WTC11 (cell line): Measurements from ENCODE around the gene NAXD.

Experiments used
- CREB1 ChIP-seq: sonication (generic); formaldehyde crosslinking; IDR thresholded peaks from 2 replicates; pipeline ENCODE4 v1.8.0; 2023; ENCODE audit warnings: mild to moderate bottlenecking, missing genetic modification reagents
- IRF2 ChIP-seq: sonication (generic); formaldehyde crosslinking; IDR thresholded peaks from 2 replicates; pipeline ENCODE4 v1.8.0; 2022; ENCODE audit warnings: low read depth, missing genetic modification reagents, borderline replicate concordance
- MYBL2 ChIP-seq: sonication (generic); formaldehyde crosslinking; IDR thresholded peaks from 2 replicates; pipeline ENCODE4 v1.8.1; 2023; ENCODE audit warnings: mild to moderate bottlenecking, moderate library complexity, missing genetic modification reagents
- SMAD3 ChIP-seq: sonication (generic); formaldehyde crosslinking; IDR thresholded peaks from 2 replicates; pipeline ENCODE4 v1.8.0; 2022; ENCODE audit warnings: missing genetic modification reagents, mild to moderate bottlenecking, borderline replicate concordance
- TEAD4 ChIP-seq: sonication (generic); formaldehyde crosslinking; IDR thresholded peaks from 2 replicates; pipeline ENCODE4 v1.8.0; 2022; ENCODE audit warnings: mild to moderate bottlenecking, missing genetic modification reagents
- TF ChIP-seq, protein P1 (sequence below): fragments of 200-600 bp; IDR thresholded peaks from 2 replicates; pipeline ENCODE4 v1.8.0; 2022; ENCODE audit warnings: antibody characterized with exemption
- TF ChIP-seq, protein P2 (sequence below): sonication (generic); formaldehyde crosslinking; IDR thresholded peaks from 2 replicates; pipeline ENCODE4 v1.8.0; 2022; ENCODE audit warnings: mild to moderate bottlenecking, missing genetic modification reagents
- TF ChIP-seq, protein P3 (sequence below): sonication (generic); formaldehyde crosslinking; IDR thresholded peaks from 2 replicates; pipeline ENCODE4 v1.8.1; 2023; ENCODE audit warnings: mild to moderate bottlenecking, missing genetic modification reagents, moderate library complexity
- TF ChIP-seq, protein P4 (sequence below): sonication (generic); formaldehyde crosslinking; conservative IDR thresholded peaks from 2 replicates; pipeline ENCODE4 v1.8.1; 2023; ENCODE audit warnings: mild to moderate bottlenecking, low read depth, missing genetic modification reagents, moderate library complexity
- TF ChIP-seq, protein P5 (sequence below): sonication (generic); formaldehyde crosslinking; IDR thresholded peaks from 2 replicates; pipeline ENCODE4 v1.8.0; 2022; ENCODE audit warnings: mild to moderate bottlenecking, missing genetic modification reagents

DNA sequence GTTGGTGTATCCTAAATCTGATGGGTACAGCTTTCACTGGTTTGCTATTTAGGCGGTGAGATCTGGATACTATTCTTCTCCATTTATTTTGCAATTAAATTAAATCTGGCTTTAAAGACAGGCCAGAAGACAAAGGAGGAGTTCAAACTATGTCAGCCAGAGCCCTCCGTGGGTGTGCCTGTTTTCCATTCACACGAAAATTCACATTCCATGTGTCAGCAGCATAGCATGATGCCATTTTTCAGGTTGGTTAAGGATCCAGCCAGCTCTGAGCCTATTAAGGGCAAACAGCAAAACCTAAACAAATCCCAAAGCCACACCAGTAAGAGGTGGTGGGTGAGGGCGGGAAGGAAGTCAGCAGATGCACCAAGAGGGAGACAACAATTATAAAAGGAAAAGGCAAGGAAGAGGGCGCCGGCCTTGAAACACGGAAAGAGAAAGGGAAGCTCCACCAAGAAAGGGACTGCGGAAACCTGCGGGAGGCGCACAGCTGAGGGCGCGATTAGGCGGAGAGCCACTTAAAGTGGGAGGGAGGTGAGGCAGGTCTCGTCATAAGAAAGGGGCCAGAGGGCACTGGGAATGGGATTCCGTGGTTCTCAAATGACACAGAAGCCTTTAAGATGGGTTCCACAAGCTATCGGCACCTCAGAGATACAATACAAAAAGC lies 47.6 kb downstream of the NAXD start:
- TF ChIP-seq, protein P1, sequence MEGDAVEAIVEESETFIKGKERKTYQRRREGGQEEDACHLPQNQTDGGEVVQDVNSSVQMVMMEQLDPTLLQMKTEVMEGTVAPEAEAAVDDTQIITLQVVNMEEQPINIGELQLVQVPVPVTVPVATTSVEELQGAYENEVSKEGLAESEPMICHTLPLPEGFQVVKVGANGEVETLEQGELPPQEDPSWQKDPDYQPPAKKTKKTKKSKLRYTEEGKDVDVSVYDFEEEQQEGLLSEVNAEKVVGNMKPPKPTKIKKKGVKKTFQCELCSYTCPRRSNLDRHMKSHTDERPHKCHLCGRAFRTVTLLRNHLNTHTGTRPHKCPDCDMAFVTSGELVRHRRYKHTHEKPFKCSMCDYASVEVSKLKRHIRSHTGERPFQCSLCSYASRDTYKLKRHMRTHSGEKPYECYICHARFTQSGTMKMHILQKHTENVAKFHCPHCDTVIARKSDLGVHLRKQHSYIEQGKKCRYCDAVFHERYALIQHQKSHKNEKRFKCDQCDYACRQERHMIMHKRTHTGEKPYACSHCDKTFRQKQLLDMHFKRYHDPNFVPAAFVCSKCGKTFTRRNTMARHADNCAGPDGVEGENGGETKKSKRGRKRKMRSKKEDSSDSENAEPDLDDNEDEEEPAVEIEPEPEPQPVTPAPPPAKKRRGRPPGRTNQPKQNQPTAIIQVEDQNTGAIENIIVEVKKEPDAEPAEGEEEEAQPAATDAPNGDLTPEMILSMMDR, result no peak
- TF ChIP-seq, protein P2, sequence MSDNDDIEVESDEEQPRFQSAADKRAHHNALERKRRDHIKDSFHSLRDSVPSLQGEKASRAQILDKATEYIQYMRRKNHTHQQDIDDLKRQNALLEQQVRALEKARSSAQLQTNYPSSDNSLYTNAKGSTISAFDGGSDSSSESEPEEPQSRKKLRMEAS (CRISPR knock-in tag), result no peak
- TF ChIP-seq, protein P3, sequence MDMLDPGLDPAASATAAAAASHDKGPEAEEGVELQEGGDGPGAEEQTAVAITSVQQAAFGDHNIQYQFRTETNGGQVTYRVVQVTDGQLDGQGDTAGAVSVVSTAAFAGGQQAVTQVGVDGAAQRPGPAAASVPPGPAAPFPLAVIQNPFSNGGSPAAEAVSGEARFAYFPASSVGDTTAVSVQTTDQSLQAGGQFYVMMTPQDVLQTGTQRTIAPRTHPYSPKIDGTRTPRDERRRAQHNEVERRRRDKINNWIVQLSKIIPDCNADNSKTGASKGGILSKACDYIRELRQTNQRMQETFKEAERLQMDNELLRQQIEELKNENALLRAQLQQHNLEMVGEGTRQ (CRISPR knock-in tag), result no peak
- TF ChIP-seq, protein P4, sequence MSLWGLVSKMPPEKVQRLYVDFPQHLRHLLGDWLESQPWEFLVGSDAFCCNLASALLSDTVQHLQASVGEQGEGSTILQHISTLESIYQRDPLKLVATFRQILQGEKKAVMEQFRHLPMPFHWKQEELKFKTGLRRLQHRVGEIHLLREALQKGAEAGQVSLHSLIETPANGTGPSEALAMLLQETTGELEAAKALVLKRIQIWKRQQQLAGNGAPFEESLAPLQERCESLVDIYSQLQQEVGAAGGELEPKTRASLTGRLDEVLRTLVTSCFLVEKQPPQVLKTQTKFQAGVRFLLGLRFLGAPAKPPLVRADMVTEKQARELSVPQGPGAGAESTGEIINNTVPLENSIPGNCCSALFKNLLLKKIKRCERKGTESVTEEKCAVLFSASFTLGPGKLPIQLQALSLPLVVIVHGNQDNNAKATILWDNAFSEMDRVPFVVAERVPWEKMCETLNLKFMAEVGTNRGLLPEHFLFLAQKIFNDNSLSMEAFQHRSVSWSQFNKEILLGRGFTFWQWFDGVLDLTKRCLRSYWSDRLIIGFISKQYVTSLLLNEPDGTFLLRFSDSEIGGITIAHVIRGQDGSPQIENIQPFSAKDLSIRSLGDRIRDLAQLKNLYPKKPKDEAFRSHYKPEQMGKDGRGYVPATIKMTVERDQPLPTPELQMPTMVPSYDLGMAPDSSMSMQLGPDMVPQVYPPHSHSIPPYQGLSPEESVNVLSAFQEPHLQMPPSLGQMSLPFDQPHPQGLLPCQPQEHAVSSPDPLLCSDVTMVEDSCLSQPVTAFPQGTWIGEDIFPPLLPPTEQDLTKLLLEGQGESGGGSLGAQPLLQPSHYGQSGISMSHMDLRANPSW (CRISPR knock-in tag), result no peak
- no peak for TF ChIP-seq IRF2
- no peak for TF ChIP-seq CREB1 (CRISPR knock-in tag)
- TF ChIP-seq TEAD4 (CRISPR knock-in tag), result no peak
- no peak for TF ChIP-seq SMAD3 (CRISPR knock-in tag)
- TF ChIP-seq, protein P5, sequence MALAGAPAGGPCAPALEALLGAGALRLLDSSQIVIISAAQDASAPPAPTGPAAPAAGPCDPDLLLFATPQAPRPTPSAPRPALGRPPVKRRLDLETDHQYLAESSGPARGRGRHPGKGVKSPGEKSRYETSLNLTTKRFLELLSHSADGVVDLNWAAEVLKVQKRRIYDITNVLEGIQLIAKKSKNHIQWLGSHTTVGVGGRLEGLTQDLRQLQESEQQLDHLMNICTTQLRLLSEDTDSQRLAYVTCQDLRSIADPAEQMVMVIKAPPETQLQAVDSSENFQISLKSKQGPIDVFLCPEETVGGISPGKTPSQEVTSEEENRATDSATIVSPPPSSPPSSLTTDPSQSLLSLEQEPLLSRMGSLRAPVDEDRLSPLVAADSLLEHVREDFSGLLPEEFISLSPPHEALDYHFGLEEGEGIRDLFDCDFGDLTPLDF, result no peak
- TF ChIP-seq MYBL2 (CRISPR knock-in tag), result no peak
